ENCODE measurements around the gene MTRF1. TPM values are rescaled to one million over a fixed set of nuclear protein-coding genes. Genes with fewer than 3 reads are reported as not detected.
A peak's percentile ranks its signal among the peaks of the same experiment; 100 is the strongest.
"Not testable (repeated sequence)": the region's sequence is repeated elsewhere in the genome, so short reads cannot be mapped to it uniquely, and the experiment has no call there.

Gene MTRF1
- total RNA-seq, 1 experiment from 2014 or later, result 13.9 TPM

DNA sequence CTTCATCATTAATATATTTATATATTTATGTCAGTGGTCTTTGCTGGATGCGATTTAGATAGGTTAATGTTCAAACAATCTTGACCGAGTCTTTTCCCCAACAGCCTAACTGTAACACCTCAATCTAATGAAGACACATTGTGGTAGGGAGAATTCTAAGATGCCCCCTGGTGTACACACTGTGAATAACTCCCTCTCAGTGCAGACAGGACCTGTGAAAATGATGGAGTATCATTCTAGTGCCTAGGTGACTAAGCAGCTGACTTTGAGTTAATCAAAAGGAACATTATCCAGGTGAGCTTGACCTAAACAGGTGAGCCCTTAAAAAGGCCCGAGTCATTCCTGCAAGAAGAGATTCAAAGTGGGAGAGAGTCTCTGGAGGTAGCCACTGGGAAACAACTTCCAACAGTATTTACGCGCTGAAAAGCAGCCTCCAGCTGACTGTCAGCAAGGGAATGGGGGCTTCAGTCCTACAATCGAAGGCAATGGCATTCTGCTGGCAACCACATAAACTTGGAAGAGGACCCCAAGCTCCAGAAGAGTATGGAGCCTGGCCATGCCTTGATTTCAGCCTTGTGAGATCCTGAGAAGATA, 41.0 kb downstream of the MTRF1 start:
- peak; percentile 48 for DNase-seq (ENCODE audit: low read depth)

GRCh38 chr13:41220401-41220800, 43.0 kb downstream of the MTRF1 start:
- no peak for DNase-seq (ENCODE audit: low read depth)

- peak; percentile 17 for DNase-seq (ENCODE audit: low read depth)
These were observed 47.2 kb downstream of the MTRF1 start for GRCh38 chr13:41216160-41216559.

DNA sequence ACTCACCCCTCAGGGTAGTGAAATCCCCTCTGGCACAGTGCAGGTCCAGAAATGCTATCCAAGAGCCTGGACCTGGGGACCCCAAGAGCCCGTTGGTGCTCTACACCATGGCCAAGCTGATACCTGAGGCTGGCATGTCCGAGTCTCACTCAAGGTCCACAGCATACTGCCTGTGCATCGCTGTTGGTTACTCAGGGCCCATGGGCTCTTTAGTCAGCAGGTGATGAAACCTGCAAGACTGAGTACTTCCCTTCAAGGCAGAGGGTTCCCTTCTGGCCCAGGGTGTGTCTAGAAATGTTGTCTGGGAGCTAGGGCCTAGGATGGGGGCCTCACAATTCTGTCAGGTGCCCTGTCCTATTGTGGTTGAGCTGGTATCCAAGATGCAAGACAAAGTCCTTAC, 49.5 kb downstream of the MTRF1 start:
- no peak for DNase-seq (ENCODE audit: low read depth)

GRCh38 chr13:41213316-41213715, 50.1 kb downstream of the MTRF1 start:
- DNase-seq (ENCODE audit: low read depth), result no peak

GRCh38 chr13:41212881-41213280, 50.5 kb downstream of the MTRF1 start:
- no peak for DNase-seq (ENCODE audit: low read depth)

DNA sequence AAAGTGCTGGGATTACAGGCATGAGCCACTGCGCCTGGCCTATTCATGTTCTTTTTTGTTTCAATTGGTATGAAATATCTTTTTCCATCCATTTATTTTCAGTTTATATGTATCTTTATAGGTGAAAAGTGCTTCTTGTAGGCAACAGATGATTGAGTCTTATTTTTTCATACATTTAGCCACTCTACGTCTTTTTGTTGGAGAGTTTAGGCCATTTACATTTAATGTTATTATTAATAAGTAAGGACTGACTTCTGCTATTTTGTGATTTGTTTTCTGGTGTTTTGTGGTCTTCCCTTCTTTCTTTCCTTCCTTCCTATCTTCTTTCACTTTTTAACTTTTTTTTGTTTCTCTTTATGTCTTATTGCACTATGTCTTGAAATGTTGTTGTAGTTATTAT, 52.3 kb downstream of the MTRF1 start:
- DNase-seq (ENCODE audit: low read depth), result no peak

GRCh38 chr13:41206467-41206866, 56.9 kb downstream of the MTRF1 start:
- no peak for DNase-seq (ENCODE audit: low read depth)

DNA sequence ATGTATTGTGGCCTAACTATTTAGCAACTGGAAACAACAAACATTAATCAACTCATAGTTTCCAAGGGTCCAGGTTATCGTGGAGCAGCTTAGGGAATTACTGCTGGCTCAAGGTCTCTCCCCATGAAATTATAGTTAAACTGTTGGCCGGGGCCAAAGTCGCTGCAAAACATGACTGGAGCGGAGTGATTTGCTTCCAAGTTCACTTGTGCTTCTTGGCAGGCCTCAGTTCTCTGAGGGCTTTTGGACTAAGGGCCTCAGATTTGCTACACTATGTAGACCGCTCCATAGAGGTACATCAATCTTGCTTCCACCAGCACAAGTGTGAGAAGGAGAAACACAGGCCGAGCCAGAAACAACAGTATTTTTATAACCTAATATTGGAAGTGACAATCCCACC, 59.6 kb downstream of the MTRF1 start:
- no peak for DNase-seq (ENCODE audit: low read depth)

DNA sequence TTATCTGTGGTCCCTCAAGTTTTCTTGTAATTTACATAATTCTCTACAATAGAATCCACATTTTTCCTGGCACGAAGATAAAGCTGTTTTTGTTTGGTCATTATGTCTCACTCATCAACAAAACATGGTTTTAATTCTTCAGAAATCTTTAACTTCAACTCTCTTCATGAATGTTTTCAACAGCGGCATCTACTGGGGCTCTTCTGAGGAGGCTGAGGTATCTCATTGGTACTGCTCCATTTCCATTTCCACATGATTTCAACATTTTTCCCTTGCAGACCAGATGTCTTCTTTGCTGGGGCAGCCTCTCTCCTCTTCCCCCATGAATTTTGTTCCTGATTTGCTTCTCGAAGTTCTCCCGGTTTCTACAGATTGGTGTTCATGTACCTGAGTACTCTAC, 63.2 kb downstream of the MTRF1 start:
- DNase-seq (ENCODE audit: low read depth), result no peak

GRCh38 chr13:41199526-41199925, 63.9 kb downstream of the MTRF1 start:
- DNase-seq (ENCODE audit: low read depth), result no peak

GRCh38 chr13:41199079-41199478, 64.3 kb downstream of the MTRF1 start:
- DNase-seq (ENCODE audit: low read depth), result no peak

- peak; percentile 20 for DNase-seq (ENCODE audit: low read depth)
These were observed 66.8 kb downstream of the MTRF1 start for GRCh38 chr13:41196620-41197019.

- DNase-seq (ENCODE audit: low read depth), result no peak
These were observed 67.4 kb downstream of the MTRF1 start for GRCh38 chr13:41196011-41196410.

GRCh38 chr13:41193919-41194824, 69.2 kb downstream of the MTRF1 start, which contains the start of gene KBTBD7:
Gene KBTBD7 (minus strand): TSS chr13:41194569. CDS start chr13:41194257, 312 bp downstream.
- DNase-seq (ENCODE audit: low read depth), result peak; percentile 96

DNA sequence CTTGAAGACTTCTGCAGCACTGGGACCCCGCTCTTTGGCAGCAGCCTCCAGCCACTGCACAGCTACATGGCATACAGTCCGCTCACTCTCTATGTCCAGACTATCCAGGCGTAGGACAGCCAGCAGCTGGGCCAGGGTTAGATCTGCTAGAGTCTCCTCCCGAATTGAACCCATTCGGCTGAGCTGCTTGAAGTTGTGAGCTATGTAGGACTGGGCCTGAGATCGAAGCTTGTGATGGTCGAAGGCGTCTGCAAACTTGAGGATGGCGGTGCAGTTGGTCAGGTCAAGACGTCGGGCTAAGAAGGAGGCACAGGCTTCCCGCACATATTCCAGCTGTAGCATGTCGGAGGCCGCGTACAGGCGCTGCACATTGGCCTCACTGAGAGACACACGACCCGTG, 69.9 kb downstream of the MTRF1 start:
- DNase-seq (ENCODE audit: low read depth), result no peak

DNA sequence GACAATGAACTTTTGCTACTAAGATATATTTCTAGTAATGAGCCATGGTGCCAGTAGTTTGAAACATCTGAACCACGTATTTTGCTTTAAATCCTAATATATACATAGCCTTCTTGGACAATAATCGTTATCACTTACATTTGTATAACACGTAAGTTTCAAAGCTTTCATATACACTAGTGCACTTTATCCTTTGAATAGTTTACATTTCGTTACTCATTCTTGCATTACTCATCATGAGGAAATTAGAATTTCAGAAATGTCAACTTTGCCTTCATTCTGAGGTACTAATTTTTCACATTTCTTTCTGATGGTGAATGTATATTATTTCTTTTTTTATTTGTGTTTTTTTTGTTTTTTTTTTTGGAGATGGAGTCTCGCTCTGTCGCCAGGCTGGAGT, 74.8 kb downstream of the MTRF1 start:
- no peak for DNase-seq (ENCODE audit: low read depth)

DNA sequence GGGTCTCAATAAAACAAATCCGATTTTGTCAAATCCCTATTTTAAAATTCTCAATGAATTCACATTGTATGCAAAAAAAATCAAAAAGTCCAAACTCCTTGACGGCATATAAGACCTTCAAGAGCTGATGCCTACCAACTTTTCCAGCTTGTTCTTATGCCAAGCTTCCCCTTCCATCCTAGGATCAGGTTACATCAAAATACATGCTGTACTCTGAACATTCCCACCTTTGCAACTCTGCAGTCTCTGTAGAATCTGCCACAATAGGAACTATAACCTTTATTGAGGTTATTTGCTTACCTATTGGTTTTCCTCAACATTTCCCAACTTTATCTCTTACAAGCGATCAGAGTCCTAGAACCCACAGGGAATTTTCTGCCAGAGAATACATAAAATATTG, 76.9 kb downstream of the MTRF1 start:
- no peak for DNase-seq (ENCODE audit: low read depth)

DNA sequence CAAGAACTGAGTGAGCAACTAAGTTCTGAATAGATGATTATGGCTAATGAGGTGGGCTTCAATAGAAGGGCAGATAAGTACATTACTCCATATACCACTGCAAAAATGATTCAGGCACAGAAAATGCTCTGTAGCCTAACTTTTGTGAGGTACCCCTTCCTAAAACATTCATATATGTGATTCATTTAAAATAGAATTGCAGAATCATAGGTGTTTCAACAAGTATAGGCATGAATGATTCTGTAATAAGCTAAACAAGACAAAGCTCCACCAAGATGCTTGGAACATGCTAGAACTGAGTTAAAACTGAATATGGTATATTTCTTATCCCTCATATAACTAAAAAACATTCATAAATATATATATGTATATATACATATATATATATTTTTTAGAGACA, 81.1 kb downstream of the MTRF1 start:
- no peak for DNase-seq (ENCODE audit: low read depth)

DNA sequence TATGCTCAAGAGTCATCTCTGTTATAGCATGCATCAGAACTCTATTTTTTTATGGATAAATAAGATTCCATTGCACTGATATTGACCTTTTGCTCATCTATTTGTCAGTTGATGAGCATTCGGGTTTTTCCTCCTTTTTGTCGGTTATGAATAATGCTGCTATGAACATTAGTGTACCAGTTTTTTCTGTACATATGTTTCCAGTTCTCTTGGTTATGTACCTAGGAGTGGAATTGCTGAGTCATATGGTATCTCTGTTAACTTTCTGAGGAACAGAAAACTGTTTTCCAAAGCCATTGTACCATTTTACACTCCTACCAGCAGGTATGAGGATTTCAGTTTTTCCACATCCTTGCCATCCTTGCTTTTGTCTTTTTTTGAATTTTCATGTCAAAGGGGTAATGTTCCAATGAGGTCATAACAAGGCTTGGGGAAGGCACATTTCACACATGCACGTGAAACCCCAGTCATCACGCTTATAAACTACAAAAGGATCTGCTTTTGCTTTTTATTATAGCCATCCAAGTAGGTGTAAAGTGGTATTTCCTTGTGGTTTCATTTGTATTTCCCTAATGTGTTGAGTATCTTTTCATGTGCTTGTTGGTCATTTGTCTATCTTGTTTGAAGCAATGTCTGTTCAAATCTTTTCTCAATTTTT, 83.7 kb downstream of the MTRF1 start:
- peak; percentile 3 for DNase-seq (ENCODE audit: low read depth)

DNA sequence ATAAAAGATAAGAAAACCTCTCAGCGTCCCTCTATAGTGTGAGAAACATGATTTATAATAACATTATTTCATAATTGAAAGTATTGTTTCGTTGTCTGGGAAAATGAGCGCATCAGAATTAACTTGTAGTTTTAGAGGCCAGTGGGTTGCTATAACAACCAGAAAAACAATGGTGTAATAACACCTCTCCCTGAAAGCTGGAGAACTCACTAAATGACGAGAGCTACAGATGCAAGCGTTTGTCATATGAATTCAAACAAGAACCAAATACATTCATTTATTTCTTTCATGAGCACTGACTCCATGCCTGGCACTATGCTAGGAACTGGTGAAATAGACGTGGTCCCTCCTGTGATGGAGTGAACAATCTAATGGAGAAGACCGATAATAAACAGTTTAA, 85.3 kb downstream of the MTRF1 start:
- no peak for DNase-seq (ENCODE audit: low read depth)

GRCh38 chr13:41177616-41178015, 85.8 kb downstream of the MTRF1 start:
- DNase-seq (ENCODE audit: low read depth), result no peak

GRCh38 chr13:41175576-41175975, 87.8 kb downstream of the MTRF1 start:
- DNase-seq (ENCODE audit: low read depth), result not testable (repeated sequence)

All from RPMI7951 (cell line).